Measurements from ENCODE around the gene VPS18. TPM values are rescaled to one million over a fixed set of nuclear protein-coding genes. Genes with fewer than 3 reads are reported as not detected.

The VPS18 gene
- total RNA-seq, 1 donor from 2014 or later: 27.2 TPM

GRCh38 chr15:40949756-40950207 is 55.5 kb downstream of the VPS18 start:
- no peak overlapping the region for H3K4me3 ChIP-seq (ENCODE audit: low read depth, low read length)
- no peak for DNase-seq (ENCODE audit: low read depth)
- no peak for TF ChIP-seq CTCF (conservative IDR thresholded peaks at IDR 0.05; ENCODE audit: low read depth, low read length)

DNA sequence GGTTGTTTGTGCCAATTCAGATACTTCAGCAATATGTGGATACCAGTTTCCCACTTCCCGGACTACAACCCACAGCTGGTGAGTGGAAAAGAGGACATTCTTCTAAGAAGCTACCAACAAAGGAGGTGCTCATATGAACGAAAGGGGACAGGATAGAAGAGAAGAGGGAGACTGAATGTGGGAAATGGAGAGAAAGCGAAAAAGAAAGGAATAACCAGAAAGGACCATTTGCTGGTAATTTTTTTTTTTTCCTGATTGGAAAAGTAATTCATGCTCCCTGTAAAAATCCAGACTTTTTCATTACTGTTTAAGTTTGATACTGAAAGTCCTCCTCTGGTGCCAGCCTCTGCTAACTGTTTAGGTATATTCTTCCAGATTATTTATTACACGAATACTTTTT is 57.5 kb downstream of the VPS18 start:
- TF ChIP-seq CTCF (conservative IDR thresholded peaks at IDR 0.05; ENCODE audit: low read depth, low read length): no peak
- no peak overlapping the region for H3K4me3 ChIP-seq (ENCODE audit: low read depth, low read length)
- DNase-seq (ENCODE audit: low read depth): no peak

- no peak for TF ChIP-seq CTCF (conservative IDR thresholded peaks at IDR 0.05; ENCODE audit: low read depth, low read length)
- peak overlapping the region; percentile 73 for H3K4me3 ChIP-seq (ENCODE audit: low read depth, low read length)
- no peak for DNase-seq (ENCODE audit: low read depth)
Measured at GRCh38 chr15:40952301-40952900, 58.2 kb downstream of the VPS18 start.

DNA sequence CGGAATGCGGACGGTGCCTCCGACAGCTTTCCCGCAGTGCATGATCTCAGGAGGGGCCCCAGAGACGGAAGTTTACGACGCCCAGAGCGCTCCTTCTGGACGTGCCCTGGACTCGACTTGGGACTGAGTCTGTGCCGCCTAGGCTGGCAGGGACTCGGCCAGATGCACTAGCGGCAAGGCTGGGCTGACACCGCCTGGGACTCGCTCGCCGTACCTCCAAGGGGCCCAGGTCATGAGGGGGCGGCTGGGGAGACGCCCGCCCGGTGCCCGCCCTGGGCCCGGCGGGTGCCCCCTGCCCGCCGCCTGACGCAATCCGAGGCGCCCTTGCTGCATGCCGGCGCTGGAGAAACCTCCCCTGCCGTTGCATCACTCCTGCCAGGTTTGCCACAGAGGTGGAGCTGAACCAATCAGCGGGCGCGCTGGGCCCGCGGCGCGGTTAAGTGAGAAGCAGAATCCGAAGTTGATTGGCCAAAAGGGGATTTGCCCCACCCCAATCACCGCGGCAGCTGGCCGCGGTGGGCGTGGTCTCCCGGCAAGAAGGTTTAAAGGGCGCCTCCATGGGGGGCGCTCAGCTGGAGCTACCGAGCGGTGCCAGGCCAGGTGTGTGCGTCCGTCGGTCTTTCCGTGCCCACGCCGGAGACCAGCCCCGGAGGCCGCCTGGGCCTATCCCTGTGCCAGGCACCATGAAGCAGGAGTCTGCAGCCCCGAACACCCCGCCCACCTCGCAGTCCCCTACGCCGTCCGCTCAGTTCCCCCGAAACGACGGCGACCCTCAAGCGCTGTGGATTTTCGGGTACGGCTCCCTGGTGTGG is 58.9 kb downstream of the VPS18 start, which contains the start of gene CHAC1:
CHAC1 (plus strand) TSS at position 571 of the 812 bp plus-strand sequence; CDS start at position 684, 113 bp downstream.
- DNase-seq (ENCODE audit: low read depth): peak; percentile 74
- no peak for TF ChIP-seq CTCF (conservative IDR thresholded peaks at IDR 0.05; ENCODE audit: low read depth, low read length)
- peak within 1 kb of the TSS; percentile 73 for H3K4me3 ChIP-seq (ENCODE audit: low read depth, low read length)

Other genes starting within 250 kb of the VPS18 start
- 19.5 and 20.8 TPM in 2 replicates for gene RAD51, start 199.3 kb upstream of the VPS18 start, total RNA-seq
- gene RMDN3, start 139.2 kb upstream of the VPS18 start, total RNA-seq: 20.6 and 25.4 TPM in 2 replicates
- gene GCHFR, start 130.4 kb upstream of the VPS18 start, total RNA-seq: 87.2 and 113 TPM in 2 replicates
- 0.63 and 2.7 TPM in 2 replicates for gene C15orf62, start 124.5 kb upstream of the VPS18 start, total RNA-seq
- gene ZFYVE19, start 87.4 kb upstream of the VPS18 start, total RNA-seq: 30.0 and 34.8 TPM in 2 replicates
- 21.7 and 43.2 TPM in 2 replicates for gene DNAJC17, start 87.0 kb upstream of the VPS18 start, total RNA-seq
- not detected in 2 replicates for gene PPP1R14D, start 65.7 kb upstream of the VPS18 start, total RNA-seq
- 159 and 319 TPM in 2 replicates for gene SPINT1, start 50.4 kb upstream of the VPS18 start, total RNA-seq
- gene RHOV, start 20.2 kb upstream of the VPS18 start, total RNA-seq: 1.7 and 3.1 TPM in 2 replicates
- 0.07 and 0.69 TPM in 2 replicates for gene DLL4, start 34.9 kb downstream of the VPS18 start, total RNA-seq
- gene CHAC1, start 59.0 kb downstream of the VPS18 start, total RNA-seq: 14.3 and 23.8 TPM in 2 replicates
- 27.3 and 33.8 TPM in 2 replicates for gene INO80, start 221.8 kb downstream of the VPS18 start, total RNA-seq